MM.1S (cell line): ENCODE results near the gene TRIM52.

ENCODE experiments used
- EZH2 ChIP-seq: fragments of 300-600 bp; sonication (generic); optimal IDR thresholded peaks from 2 replicates; pipeline ENCODE3; 2017; ENCODE audit warnings: low read depth, mild to moderate bottlenecking, antibody characterized with exemption, low read length, mixed read lengths
- EZH2phosphoT487 ChIP-seq: fragments of 300-600 bp; sonication (generic); IDR thresholded peaks from 2 replicates; pipeline ENCODE4 v1.6.1; 2018; ENCODE audit warnings: antibody characterized with exemption, low read length
- TF ChIP-seq, protein P1 (sequence below): fragments of 300-600 bp; sonication (generic); IDR thresholded peaks from 2 replicates; pipeline ENCODE4 v1.5.1; 2016; ENCODE audit warnings: antibody characterized with exemption, low read length, mixed read lengths

DNA sequence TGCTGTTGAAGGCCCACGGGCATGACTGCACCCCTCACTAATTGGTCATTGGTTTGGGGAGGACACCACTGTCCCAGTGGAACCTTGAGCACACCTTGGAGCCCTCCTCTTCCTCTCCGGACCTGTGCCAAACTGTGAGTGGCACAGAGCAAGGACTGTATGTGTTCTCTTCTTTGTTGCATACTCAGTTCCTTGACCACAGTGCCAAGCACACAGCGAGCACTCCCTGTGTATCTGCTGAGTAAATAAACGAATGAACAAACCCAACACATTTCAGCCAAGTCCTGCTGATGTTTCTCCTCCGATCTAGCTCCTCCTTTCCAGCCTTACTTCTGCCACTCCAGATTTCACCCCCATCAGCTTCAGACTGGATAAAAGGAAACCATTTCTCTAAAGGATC, 2.7 kb upstream of the TRIM52 start:
- TF ChIP-seq EZH2 (no peak), EZH2phosphoT487 (no peak)
- TF ChIP-seq, protein P1, sequence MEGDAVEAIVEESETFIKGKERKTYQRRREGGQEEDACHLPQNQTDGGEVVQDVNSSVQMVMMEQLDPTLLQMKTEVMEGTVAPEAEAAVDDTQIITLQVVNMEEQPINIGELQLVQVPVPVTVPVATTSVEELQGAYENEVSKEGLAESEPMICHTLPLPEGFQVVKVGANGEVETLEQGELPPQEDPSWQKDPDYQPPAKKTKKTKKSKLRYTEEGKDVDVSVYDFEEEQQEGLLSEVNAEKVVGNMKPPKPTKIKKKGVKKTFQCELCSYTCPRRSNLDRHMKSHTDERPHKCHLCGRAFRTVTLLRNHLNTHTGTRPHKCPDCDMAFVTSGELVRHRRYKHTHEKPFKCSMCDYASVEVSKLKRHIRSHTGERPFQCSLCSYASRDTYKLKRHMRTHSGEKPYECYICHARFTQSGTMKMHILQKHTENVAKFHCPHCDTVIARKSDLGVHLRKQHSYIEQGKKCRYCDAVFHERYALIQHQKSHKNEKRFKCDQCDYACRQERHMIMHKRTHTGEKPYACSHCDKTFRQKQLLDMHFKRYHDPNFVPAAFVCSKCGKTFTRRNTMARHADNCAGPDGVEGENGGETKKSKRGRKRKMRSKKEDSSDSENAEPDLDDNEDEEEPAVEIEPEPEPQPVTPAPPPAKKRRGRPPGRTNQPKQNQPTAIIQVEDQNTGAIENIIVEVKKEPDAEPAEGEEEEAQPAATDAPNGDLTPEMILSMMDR: no peak
